K562 (cell line): ENCODE measurements around the gene ACBD3. TPM values are rescaled to one million over a fixed set of nuclear protein-coding genes. Genes with fewer than 3 reads are reported as not detected.
A peak's percentile ranks its signal among the peaks of the same experiment; 100 is the strongest.

ENCODE experiments used
- ZNF764 ChIP-seq: fragments of 250-450 bp; sonication (Bioruptor Pico); IDR thresholded peaks from 2 replicates; pipeline ENCODE4 v1.4.0; 2020; ENCODE audit warnings: low read depth, mild to moderate bottlenecking, moderate library complexity
- polyA plus RNA-seq, 8 experiments: library from polyadenylated mRNA; depleted of rRNA in 4 of 8; stranded (reverse) in 5 of 8; unstranded in 3 of 8; fragments of >200 nt; fragmentation: Nextera tagmentation in 2 of 8; fragmentation: Illumina TruSeq in 1 of 8; extraction: Ambion mirVana in 2 of 8; extraction: Trizol in 1 of 8; gene quantifications; 2 replicates each; pipeline versions ENCODE4 v1.2.1 to v1.2.3, GENCODE V29; 2011 to 2014; ENCODE audit warnings: inconsistent platforms in 1 of 8, missing spikeins in 1 of 8
- total RNA-seq, 7 experiments: library from RNA; depleted of rRNA in 6 of 7; stranded (reverse); fragments of >200 nt in 6 of 7; fragmentation: Illumina TruSeq in 2 of 7; extraction: Trizol in 2 of 7; gene quantifications; 2 replicates each; pipeline versions ENCODE4 v1.2.1 to v1.2.3, GENCODE V29; 2011 to 2021; ENCODE audit warnings: low replicate concordance in 1 of 7
- TF ChIP-seq, protein P1 (sequence below), 2 experiments: fragments of 450-650 bp; formaldehyde crosslinking in 1 of 2; IDR thresholded peaks; 2 replicates each; pipeline versions ENCODE4 v1.4.0 to v1.6.1; 2014 to 2020; ENCODE audit warnings: mild to moderate bottlenecking in 2 of 2, borderline replicate concordance in 1 of 2, low read depth in 1 of 2

Gene ACBD3
- total and polyA plus RNA-seq, 9 of the 15 experiments (the other 6 are each of a cell fraction or from before 2014, with no cell fraction given): 11.1 to 36.7 (median 26.9) TPM

DNA sequence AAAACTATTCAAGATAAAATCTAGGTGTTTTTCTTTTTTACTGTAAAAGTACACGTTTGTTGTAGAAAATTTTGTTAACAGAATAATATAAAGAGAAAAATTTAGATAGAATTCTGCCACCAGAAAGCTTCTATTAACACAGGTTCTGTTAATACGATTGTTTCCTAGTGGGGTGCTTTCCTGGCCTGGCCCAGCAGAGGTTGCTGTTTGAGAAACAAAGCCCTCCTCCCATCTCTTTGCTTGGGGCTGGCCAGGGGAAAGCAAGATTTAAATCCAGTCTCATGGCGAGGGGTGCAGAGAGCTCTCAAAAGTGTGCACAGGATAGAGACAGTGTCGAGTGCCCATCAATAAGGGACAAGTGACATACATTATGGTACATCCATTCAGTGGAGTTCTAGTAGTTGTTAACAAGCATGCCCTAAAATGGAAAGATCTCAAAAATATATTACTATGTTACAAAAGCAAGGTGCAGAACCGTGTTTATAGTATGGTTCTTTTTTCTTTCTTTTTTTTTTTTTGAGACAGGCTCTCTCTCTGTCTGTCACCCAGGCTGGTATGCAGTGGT lies 14.6 kb upstream of the ACBD3 start (continued):
- TF ChIP-seq, protein P1, sequence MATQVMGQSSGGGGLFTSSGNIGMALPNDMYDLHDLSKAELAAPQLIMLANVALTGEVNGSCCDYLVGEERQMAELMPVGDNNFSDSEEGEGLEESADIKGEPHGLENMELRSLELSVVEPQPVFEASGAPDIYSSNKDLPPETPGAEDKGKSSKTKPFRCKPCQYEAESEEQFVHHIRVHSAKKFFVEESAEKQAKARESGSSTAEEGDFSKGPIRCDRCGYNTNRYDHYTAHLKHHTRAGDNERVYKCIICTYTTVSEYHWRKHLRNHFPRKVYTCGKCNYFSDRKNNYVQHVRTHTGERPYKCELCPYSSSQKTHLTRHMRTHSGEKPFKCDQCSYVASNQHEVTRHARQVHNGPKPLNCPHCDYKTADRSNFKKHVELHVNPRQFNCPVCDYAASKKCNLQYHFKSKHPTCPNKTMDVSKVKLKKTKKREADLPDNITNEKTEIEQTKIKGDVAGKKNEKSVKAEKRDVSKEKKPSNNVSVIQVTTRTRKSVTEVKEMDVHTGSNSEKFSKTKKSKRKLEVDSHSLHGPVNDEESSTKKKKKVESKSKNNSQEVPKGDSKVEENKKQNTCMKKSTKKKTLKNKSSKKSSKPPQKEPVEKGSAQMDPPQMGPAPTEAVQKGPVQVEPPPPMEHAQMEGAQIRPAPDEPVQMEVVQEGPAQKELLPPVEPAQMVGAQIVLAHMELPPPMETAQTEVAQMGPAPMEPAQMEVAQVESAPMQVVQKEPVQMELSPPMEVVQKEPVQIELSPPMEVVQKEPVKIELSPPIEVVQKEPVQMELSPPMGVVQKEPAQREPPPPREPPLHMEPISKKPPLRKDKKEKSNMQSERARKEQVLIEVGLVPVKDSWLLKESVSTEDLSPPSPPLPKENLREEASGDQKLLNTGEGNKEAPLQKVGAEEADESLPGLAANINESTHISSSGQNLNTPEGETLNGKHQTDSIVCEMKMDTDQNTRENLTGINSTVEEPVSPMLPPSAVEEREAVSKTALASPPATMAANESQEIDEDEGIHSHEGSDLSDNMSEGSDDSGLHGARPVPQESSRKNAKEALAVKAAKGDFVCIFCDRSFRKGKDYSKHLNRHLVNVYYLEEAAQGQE (IDR thresholded peaks at IDR 0.05; ENCODE audit: borderline replicate concordance): peak; percentile 58; the same call in 1 of the 2 replicates
- TF ChIP-seq, protein P1 (CRISPR knock-in tag; IDR thresholded peaks at IDR 0.05; ENCODE audit: low read depth): no peak
- 0 out of 2 replicates have a peak, but pooled peaks have one; percentile 61 for TF ChIP-seq ZNF764 (CRISPR knock-in tag)
